Liver (tissue), 9 donors: ENCODE measurements around the gene SDF4. TPM values are rescaled to one million over a fixed set of nuclear protein-coding genes. Genes with fewer than 3 reads are reported as not detected.
A peak's percentile ranks its signal among the peaks of the same experiment; 100 is the strongest.

Experiments used
- DNase-seq: peaks from one replicate; pipeline ENCODE4 v3.0.0-alpha.2; 2017; ENCODE audit warnings: low spot score
- H3K27ac ChIP-seq, 2 donors: one replicate each; pipeline ENCODE4 v1.7.0; 2013; ENCODE audit warnings: inconsistent platforms in 2 of 2, low read length in 2 of 2, control low read depth in 1 of 2, low read depth in 1 of 2, mild to moderate bottlenecking in 1 of 2
- H3K27me3 ChIP-seq, 4 donors: one replicate each; pipeline versions ENCODE4 v1.6.1 to v1.7.0; 2013; ENCODE audit warnings: low read length in 3 of 4, inconsistent platforms in 1 of 4, mild to moderate bottlenecking in 1 of 4, moderate library complexity in 1 of 4; ENCODE audit not compliant: control insufficient read depth in 4 of 4, insufficient read depth in 4 of 4
- H3K36me3 ChIP-seq, 4 donors: one replicate each; pipeline versions ENCODE4 v1.6.1 to v1.7.0; 2013; ENCODE audit warnings: low read length in 3 of 4, mild to moderate bottlenecking in 3 of 4, low read depth in 1 of 4, moderate library complexity in 1 of 4; ENCODE audit not compliant: control insufficient read depth in 4 of 4, insufficient read depth in 3 of 4
- H3K4me1 ChIP-seq, 4 donors: one replicate each; pipeline versions ENCODE4 v1.6.1 to v1.7.0; 2013; ENCODE audit warnings: low read length in 3 of 4, mild to moderate bottlenecking in 3 of 4, moderate library complexity in 1 of 4; ENCODE audit not compliant: control insufficient read depth in 4 of 4, insufficient read depth in 4 of 4
- H3K4me3 ChIP-seq, 3 donors: one replicate each; pipeline versions ENCODE4 v1.6.1 to v1.7.0; 2013; ENCODE audit warnings: low read length in 3 of 3, control low read depth in 1 of 3, low read depth in 1 of 3, mild to moderate bottlenecking in 1 of 3
- H3K9ac ChIP-seq, 2 donors: one replicate each; pipeline ENCODE4 v1.7.0; 2013; ENCODE audit warnings: low read length in 2 of 2, mild to moderate bottlenecking in 2 of 2, moderate library complexity in 2 of 2, control low read depth in 1 of 2, low read depth in 1 of 2
- H3K9me3 ChIP-seq, 4 donors: one replicate each; pipeline versions ENCODE4 v1.6.1 to v1.7.0; 2013; ENCODE audit warnings: low read length in 3 of 4; ENCODE audit not compliant: control insufficient read depth in 4 of 4
- ATF3 ChIP-seq: IDR thresholded peaks from 2 replicates; pipeline ENCODE4 v1.6.1; 2016; ENCODE audit warnings: antibody characterized with exemption
- EGR1 ChIP-seq, 2 donors: IDR thresholded peaks; 2 replicates each; pipeline ENCODE4 v1.6.1; 2016 to 2018; ENCODE audit warnings: antibody characterized with exemption in 2 of 2, low read depth in 2 of 2
- FOXA1 ChIP-seq: IDR thresholded peaks from 2 replicates; pipeline ENCODE4 v1.6.1; 2016; ENCODE audit warnings: antibody characterized with exemption
- FOXA2 ChIP-seq: IDR thresholded peaks from 2 replicates; pipeline ENCODE4 v1.6.1; 2016; ENCODE audit warnings: antibody characterized with exemption
- GABPA ChIP-seq, 2 donors: IDR thresholded peaks in 1 of 2; conservative IDR thresholded peaks in 1 of 2; 2 replicates each; pipeline ENCODE4 v1.6.1; 2016; ENCODE audit warnings: antibody characterized with exemption in 2 of 2, mild to moderate bottlenecking in 1 of 2, moderate library complexity in 1 of 2
- HNF4A ChIP-seq, 2 donors: conservative IDR thresholded peaks; 2 replicates each; pipeline ENCODE4 v1.6.1; 2016; ENCODE audit warnings: antibody characterized with exemption in 2 of 2, mild to moderate bottlenecking in 2 of 2
- HNF4G ChIP-seq: IDR thresholded peaks from 2 replicates; pipeline ENCODE4 v1.6.1; 2016; ENCODE audit warnings: antibody characterized with exemption
- JUND ChIP-seq, 2 donors: IDR thresholded peaks; 2 replicates each; pipeline ENCODE4 v1.6.1; 2016; ENCODE audit warnings: antibody characterized with exemption in 2 of 2
- MAX ChIP-seq: IDR thresholded peaks from 2 replicates; pipeline ENCODE4 v1.6.1; 2016; ENCODE audit warnings: antibody characterized with exemption
- NR2F2 ChIP-seq: IDR thresholded peaks from 2 replicates; pipeline ENCODE4 v1.6.1; 2016; ENCODE audit warnings: antibody characterized with exemption
- RAD21 ChIP-seq, 2 donors: IDR thresholded peaks; 2 replicates each; pipeline ENCODE4 v1.6.1; 2016; ENCODE audit warnings: antibody characterized with exemption in 2 of 2, mild to moderate bottlenecking in 2 of 2
- RXRA ChIP-seq, 2 donors: IDR thresholded peaks; 2 replicates each; pipeline ENCODE4 v1.6.1; 2017 to 2018; ENCODE audit warnings: antibody characterized with exemption in 2 of 2, mild to moderate bottlenecking in 1 of 2
- SP1 ChIP-seq: IDR thresholded peaks from 2 replicates; pipeline ENCODE4 v1.6.1; 2018; ENCODE audit warnings: antibody characterized with exemption, mild to moderate bottlenecking
- TAF1 ChIP-seq: conservative IDR thresholded peaks from 2 replicates; pipeline ENCODE4 v1.6.1; 2016; ENCODE audit warnings: antibody characterized with exemption, mild to moderate bottlenecking
- YY1 ChIP-seq: IDR thresholded peaks from 2 replicates; pipeline ENCODE4 v1.6.1; 2016; ENCODE audit warnings: antibody characterized with exemption, mild to moderate bottlenecking
- ZBTB33 ChIP-seq: IDR thresholded peaks from 2 replicates; pipeline ENCODE4 v1.6.1; 2016; ENCODE audit warnings: antibody characterized with exemption
- WGBS: extraction: QIAGEN DNeasy Blood & Tissue Kit; methylation state at CpG from one replicate; pipeline ENCODE4 v1.1.7; 2013; 5-methylcytosine and 5-hydroxymethylcytosine counted together
- polyA plus RNA-seq, 2 donors: library from polyadenylated mRNA; stranded (reverse) in 1 of 2; unstranded in 1 of 2; fragments of 200-250 nt in 1 of 2; fragments of >200 nt in 1 of 2; fragmentation: Nextera tagmentation in 1 of 2; extraction: Ambion mirVana in 1 of 2; gene quantifications; one replicate each; pipeline versions ENCODE4 v1.2.1 to v1.2.3, GENCODE V29; 2013 to 2015
- total RNA-seq, 2 donors: library from RNA; depleted of rRNA; stranded (reverse); fragments of >200 nt; gene quantifications; one replicate each; pipeline ENCODE4 v1.2.3, GENCODE V29; 2014
- TF ChIP-seq, protein P1 (sequence below): fragments of 150-350 bp; IDR thresholded peaks from 2 replicates; pipeline ENCODE4 v1.5.1; 2017; ENCODE audit warnings: improper control_type of control experiment, low read depth, low read length; ENCODE audit not compliant: missing input control
- TF ChIP-seq, protein P2 (sequence below): IDR thresholded peaks from 2 replicates; pipeline ENCODE4 v1.6.1; 2016; ENCODE audit warnings: antibody characterized with exemption, mild to moderate bottlenecking
- donor health status: healthy.
- donor health status: healthy.
- donor health status: healthy.
- donor health status: healthy.
- donor health status: healthy.

Gene SDF4
- total and polyA plus RNA-seq, 4 donors, result 48.7 to 180 (median 75.9) TPM

DNA sequence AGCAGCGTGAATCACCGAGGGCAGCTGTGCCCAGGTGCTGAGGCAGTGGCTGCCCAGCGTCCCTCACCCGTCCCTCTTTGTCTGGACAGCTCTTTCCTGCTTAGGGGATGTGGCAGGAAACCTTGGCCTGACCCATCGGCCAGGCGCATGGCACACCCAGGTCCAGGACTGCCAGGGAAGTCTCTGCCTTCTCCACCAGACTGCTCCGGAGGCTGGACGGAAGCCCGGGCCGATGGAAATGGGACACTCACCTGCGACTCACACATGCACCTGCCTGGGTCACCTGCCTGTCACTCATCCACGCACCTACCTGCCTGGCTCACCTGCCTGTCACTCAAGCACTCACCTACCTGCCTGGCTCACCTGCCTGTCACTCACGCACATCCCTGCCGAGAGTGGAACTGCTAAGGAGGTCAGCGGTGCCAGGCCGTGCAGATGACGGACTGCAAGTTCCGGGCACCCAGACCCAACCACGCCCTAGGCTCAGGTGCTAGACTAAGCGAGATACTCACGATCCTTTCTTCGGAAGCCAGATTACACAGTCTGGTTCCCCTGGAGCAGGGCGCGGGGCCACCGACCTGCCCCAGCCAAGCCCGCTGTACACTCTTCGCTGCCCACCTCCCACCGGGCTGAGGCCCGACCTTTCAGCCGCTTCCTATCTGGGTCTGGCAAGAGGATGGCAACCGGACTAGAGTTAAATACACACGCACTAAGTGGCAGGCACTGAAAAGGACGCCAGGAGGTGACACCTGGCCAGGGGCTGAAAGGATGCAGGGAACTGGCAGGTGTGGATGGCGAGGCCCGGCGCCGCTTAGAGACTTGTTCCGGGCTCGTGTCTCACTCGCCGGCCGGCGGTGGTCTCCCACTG, 40.8 kb upstream of the SDF4 start:
- H3K4me1 ChIP-seq, result peaks cover 13 to 39% (median 30%) of the 10 kb centered on the region in 4 donors
- H3K9ac ChIP-seq, result peak overlapping the region; percentile 43 to 73
- H3K4me3 ChIP-seq, result peak overlapping the region; percentile 89 to 95 (median 94)
- TF ChIP-seq NR2F2 (no peak), RAD21 (IDR thresholded peaks at IDR 0.05) (peak in 1 of 2 donors; percentile 5)
- TF ChIP-seq, protein P1, sequence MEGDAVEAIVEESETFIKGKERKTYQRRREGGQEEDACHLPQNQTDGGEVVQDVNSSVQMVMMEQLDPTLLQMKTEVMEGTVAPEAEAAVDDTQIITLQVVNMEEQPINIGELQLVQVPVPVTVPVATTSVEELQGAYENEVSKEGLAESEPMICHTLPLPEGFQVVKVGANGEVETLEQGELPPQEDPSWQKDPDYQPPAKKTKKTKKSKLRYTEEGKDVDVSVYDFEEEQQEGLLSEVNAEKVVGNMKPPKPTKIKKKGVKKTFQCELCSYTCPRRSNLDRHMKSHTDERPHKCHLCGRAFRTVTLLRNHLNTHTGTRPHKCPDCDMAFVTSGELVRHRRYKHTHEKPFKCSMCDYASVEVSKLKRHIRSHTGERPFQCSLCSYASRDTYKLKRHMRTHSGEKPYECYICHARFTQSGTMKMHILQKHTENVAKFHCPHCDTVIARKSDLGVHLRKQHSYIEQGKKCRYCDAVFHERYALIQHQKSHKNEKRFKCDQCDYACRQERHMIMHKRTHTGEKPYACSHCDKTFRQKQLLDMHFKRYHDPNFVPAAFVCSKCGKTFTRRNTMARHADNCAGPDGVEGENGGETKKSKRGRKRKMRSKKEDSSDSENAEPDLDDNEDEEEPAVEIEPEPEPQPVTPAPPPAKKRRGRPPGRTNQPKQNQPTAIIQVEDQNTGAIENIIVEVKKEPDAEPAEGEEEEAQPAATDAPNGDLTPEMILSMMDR, result no peak
- peak overlapping the region; percentile 13 to 23 for H3K27ac ChIP-seq
- H3K9me3 ChIP-seq, result no peaks in the 10 kb centered on the region
- WGBS, result 19% methylated on average over 43 of the region's 43 CpGs
- DNase-seq, result no peak
- H3K27me3 ChIP-seq, result no peaks in the 10 kb centered on the region
- H3K36me3 ChIP-seq, result peaks cover under 1 to 4% (median 2%) of the 10 kb centered on the region in 4 donors

- DNase-seq, result no peak
Measured at GRCh38 chr1:1270813-1271212, 39.0 kb upstream of the SDF4 start.

More at GRCh38 chr1:1270813-1271212, 39.0 kb upstream of the SDF4 start:
- H3K27me3 ChIP-seq, result no peaks in the 10 kb centered on the region
- no peaks in the 10 kb centered on the region for H3K9me3 ChIP-seq
- no peak for TF ChIP-seq SP1
- TF ChIP-seq HNF4G, result no peak
- TF ChIP-seq EGR1 (IDR thresholded peaks at IDR 0.05; ENCODE audit: low read depth in 2 of 2), result no peak
- TF ChIP-seq, protein P1, result no peak
- no peak for TF ChIP-seq MAX
- no peak for TF ChIP-seq YY1
- no peak for TF ChIP-seq JUND (IDR thresholded peaks at IDR 0.05)
- no peak for TF ChIP-seq FOXA2
- no peak for TF ChIP-seq TAF1
- TF ChIP-seq NR2F2, result no peak
- TF ChIP-seq RAD21 (IDR thresholded peaks at IDR 0.05), result no peak
- no peak for TF ChIP-seq FOXA1
- no peak for TF ChIP-seq ATF3
- TF ChIP-seq GABPA (IDR thresholded peaks at IDR 0.05 in 1 of 2, conservative IDR thresholded peaks at IDR 0.05 in 1 of 2), result no peak
- TF ChIP-seq RXRA (IDR thresholded peaks at IDR 0.05), result no peak
- TF ChIP-seq ZBTB33, result no peak
- TF ChIP-seq HNF4A (conservative IDR thresholded peaks at IDR 0.05), result no peak
- TF ChIP-seq, protein P2, sequence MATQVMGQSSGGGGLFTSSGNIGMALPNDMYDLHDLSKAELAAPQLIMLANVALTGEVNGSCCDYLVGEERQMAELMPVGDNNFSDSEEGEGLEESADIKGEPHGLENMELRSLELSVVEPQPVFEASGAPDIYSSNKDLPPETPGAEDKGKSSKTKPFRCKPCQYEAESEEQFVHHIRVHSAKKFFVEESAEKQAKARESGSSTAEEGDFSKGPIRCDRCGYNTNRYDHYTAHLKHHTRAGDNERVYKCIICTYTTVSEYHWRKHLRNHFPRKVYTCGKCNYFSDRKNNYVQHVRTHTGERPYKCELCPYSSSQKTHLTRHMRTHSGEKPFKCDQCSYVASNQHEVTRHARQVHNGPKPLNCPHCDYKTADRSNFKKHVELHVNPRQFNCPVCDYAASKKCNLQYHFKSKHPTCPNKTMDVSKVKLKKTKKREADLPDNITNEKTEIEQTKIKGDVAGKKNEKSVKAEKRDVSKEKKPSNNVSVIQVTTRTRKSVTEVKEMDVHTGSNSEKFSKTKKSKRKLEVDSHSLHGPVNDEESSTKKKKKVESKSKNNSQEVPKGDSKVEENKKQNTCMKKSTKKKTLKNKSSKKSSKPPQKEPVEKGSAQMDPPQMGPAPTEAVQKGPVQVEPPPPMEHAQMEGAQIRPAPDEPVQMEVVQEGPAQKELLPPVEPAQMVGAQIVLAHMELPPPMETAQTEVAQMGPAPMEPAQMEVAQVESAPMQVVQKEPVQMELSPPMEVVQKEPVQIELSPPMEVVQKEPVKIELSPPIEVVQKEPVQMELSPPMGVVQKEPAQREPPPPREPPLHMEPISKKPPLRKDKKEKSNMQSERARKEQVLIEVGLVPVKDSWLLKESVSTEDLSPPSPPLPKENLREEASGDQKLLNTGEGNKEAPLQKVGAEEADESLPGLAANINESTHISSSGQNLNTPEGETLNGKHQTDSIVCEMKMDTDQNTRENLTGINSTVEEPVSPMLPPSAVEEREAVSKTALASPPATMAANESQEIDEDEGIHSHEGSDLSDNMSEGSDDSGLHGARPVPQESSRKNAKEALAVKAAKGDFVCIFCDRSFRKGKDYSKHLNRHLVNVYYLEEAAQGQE, result no peak
- no peak overlapping the region for H3K9ac ChIP-seq
- no peak overlapping the region for H3K4me3 ChIP-seq
- H3K27ac ChIP-seq, result no peak overlapping the region
- peaks cover 13 to 39% (median 30%) of the 10 kb centered on the region in 4 donors for H3K4me1 ChIP-seq
- H3K36me3 ChIP-seq, result peaks cover 2 to 11% (median 9%) of the 10 kb centered on the region in 4 donors
- WGBS, result 86% methylated on average over 7 of the region's 7 CpGs
